T-helper 2 cell treated with Interferon-gamma antibody and Interleukin-4, amounts not matched to agents 100 ng/mL and 5 ng/mL, for 36 hours (primary cell): ENCODE measurements around the gene OR6N1. TPM values are rescaled to one million over a fixed set of nuclear protein-coding genes. Genes with fewer than 3 reads are reported as not detected.

Experiments used
- intact Hi-C: fragments of 100-400 bp; cut with micrococcal nuclease; formaldehyde crosslinking; loops from one replicate; pipeline ENCODE4 v1.15.1; 2023
- total RNA-seq: library from RNA; stranded (reverse); gene quantifications from 2 replicates; pipeline ENCODE4 v1.2.3, GENCODE V29; 2022

Gene OR6N1
- total RNA-seq, 1 donor from 2014 or later, result not detected

DNA sequence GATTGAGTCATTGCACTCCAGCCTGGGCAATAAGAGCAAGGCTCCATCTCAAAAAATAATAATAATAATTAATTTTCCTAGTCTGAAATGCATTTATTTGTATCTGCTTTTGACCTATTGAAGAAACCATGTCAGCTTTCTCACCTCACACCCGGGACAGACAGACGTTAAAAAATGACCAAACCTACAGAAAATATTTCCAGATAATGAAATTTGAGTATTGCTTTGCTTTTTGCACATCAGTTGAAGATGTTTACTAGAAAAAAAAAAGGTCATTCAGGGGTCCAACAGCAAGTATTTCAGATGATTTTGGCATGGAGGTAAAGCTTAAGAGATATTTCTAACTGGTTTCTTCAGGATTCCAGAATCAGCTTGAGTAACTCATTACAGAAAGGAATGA lies 17.6 kb downstream of the OR6N1 start, which contains the start of gene OR6K6:
TSS of gene OR6K6 (plus strand) at position 301 of the 400 bp plus-strand sequence. CDS start 168 bp downstream, outside the sequence.
- intact Hi-C loops, result no loop called here

GRCh38 chr1:158752155-158752712 lies 19.8 kb downstream of the OR6N1 start:
- intact Hi-C loops, result no loop called here

- intact Hi-C loops, result no loop called here
These were observed 36.1 kb downstream of the OR6N1 start for GRCh38 chr1:158735848-158736247.

GRCh38 chr1:158732524-158732923 lies 39.5 kb downstream of the OR6N1 start:
- intact Hi-C loops, result no loop called here

DNA sequence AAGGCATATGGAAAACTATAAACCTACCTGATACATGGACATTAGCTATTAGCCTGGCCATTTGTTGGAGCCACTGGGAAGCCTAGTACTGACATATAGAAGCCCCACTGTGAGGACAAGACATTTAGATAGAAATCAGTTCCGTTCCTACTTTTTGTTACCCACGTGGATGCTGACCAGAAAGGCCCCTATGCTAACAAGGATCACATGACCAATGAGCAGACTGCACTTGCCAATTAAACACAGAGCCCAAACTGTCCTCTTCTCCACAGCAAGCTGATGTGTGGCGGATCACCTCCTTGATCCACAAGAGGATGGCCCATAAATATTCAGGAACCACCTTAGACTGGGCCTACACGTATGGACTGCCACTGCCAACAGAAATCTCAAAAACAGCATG lies 40.3 kb downstream of the OR6N1 start:
- intact Hi-C loops, result no loop called here

- intact Hi-C loops, result no loop called here
These were observed 41.5 kb downstream of the OR6N1 start for GRCh38 chr1:158730453-158730852.

- intact Hi-C loops, result no loop called here
These were observed 43.3 kb downstream of the OR6N1 start for GRCh38 chr1:158728510-158729225.

- intact Hi-C loops, result no loop called here
These were observed 47.6 kb downstream of the OR6N1 start for GRCh38 chr1:158724442-158724841.

- intact Hi-C loops, result no loop called here
These were observed 51.4 kb downstream of the OR6N1 start, which contains the start of gene OR6K3 for GRCh38 chr1:158720620-158721019. OR6K3 (minus strand) TSS chr1:158720720; CDS start chr1:158718115, 2,605 bp downstream.

GRCh38 chr1:158719664-158720063 lies 52.3 kb downstream of the OR6N1 start:
- intact Hi-C loops, result no loop called here

GRCh38 chr1:158717344-158717743 lies 54.7 kb downstream of the OR6N1 start:
- intact Hi-C loops, result no loop called here

DNA sequence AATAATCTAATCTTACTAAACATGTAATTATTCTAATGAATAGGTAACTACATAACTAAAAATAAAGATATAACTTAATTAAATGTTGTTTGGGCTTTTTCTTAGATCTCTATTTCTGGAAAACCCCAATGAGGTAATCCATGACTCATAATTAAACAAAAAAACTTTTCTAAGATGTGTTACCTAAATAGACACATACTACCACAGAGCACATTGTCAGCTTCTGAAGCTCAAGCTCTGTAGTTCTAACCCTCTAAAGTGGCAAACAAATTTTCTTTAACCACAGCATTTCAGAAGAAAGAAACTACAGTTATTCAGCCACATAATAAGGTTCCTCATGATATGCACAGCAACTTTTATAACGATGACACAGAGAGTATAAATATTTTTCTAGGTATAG lies 55.7 kb downstream of the OR6N1 start:
- intact Hi-C loops, result no loop called here

GRCh38 chr1:158714754-158715153 lies 57.2 kb downstream of the OR6N1 start:
- intact Hi-C loops, result no loop called here

Other genes starting within 250 kb of the OR6N1 start
- not detected in 2 replicates for gene OR6Y1, start 217.8 kb downstream of the OR6N1 start, total RNA-seq
- gene OR6P1, start 201.6 kb downstream of the OR6N1 start, total RNA-seq, result not detected in 2 replicates
- not detected in 2 replicates for gene OR10X1, start 192.3 kb downstream of the OR6N1 start, total RNA-seq
- not detected in 2 replicates for gene OR10Z1, start 166.9 kb downstream of the OR6N1 start, total RNA-seq
- not detected in 2 replicates for gene SPTA1, start 85.5 kb downstream of the OR6N1 start, total RNA-seq
- gene OR6K2, start 71.5 kb downstream of the OR6N1 start, total RNA-seq, result not detected in 2 replicates
- not detected in 2 replicates for gene OR6K3, start 51.5 kb downstream of the OR6N1 start, total RNA-seq
- gene OR6K6, start 17.5 kb downstream of the OR6N1 start, total RNA-seq, result not detected in 2 replicates
- not detected in 2 replicates for gene OR6N2, start 9.0 kb upstream of the OR6N1 start, total RNA-seq
- gene MNDA, start 59.2 kb upstream of the OR6N1 start, total RNA-seq, result not detected in 2 replicates
- 31.2 and 32.8 TPM in 2 replicates for gene PYHIN1, start 159.4 kb upstream of the OR6N1 start, total RNA-seq
- gene IFI16, start 237.7 kb upstream of the OR6N1 start, total RNA-seq, result 262 and 265 TPM in 2 replicates